Measurements from ENCODE around the gene REPIN1.

The REPIN1 gene

DNA sequence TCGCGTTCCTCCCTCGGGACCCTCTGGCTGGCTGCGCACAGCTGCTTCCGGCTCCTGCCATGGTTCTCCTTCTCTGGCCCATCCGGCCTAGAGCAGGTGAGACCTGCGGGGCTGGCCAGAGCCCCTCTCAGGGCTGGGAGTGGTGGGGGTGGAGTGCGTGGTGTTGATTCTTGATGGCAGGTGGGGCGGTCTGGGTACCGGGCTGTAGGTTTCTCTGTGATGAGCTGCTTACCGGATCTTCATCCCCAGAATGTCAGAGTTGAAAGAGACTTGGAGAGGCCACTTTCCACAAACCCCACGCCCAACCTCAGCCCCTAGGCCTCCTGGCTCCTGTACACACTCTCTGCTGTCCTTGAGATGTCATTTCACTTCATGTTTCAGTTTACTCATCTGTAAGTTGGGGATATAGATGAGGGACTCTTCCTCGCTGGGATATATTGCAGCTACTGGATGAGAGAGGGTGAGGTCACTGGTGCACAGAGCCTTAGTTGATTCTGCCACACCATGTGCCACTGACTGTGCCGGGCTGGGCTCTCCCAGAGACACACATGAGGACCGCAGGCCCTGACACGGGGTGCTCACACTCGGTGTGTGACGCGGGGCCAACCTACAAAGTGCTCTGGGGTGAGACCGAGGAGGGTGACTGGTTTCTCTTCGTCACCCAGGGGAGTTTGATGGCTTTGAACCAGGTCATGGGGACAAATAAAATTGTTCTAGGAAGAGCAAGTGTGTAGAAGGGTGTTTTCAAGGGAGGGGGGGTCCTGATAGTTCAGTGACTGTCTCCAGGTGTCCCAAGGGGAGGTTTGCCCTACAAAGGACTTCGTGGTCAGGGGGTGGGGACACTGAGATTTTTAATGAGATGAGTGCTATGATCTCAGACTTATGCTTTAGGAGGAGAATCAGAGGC is 40.0 kb downstream of the REPIN1 start:
- Histone ChIP-seq H3K27me3 (ENCODE audit: insufficient read depth, low read length, poor library complexity, severe bottlenecking) (no peaks in the 10 kb centered on the region), H2AFZ (ENCODE audit: low read length) (no peak overlapping the region), H3K4me1 (ENCODE audit: insufficient read depth, low read length, poor library complexity, severe bottlenecking) (peaks cover 37% of the 10 kb centered on the region), H3K4me3 (ENCODE audit: low read length, poor library complexity, severe bottlenecking) (no peak overlapping the region), H3K4me2 (ENCODE audit: low read depth, low read length, poor library complexity, severe bottlenecking) (no peak overlapping the region), H4K20me1 (ENCODE audit: insufficient read depth, low read length, poor library complexity, severe bottlenecking) (no peaks in the 10 kb centered on the region), H3K79me2 (ENCODE audit: insufficient read depth, low read length) (no peaks in the 10 kb centered on the region), H3K36me3 (ENCODE audit: insufficient read depth, low read length) (no peaks in the 10 kb centered on the region), H3K9me2 (replicated peaks; ENCODE audit: low read depth, low read length) (no peaks in the 10 kb centered on the region), H3K9ac (ENCODE audit: low read depth, low read length, poor library complexity, severe bottlenecking) (no peak overlapping the region), H3K9me3 (ENCODE audit: insufficient read depth, low read depth, low read length) (no peaks in the 10 kb centered on the region), H3F3A (ENCODE audit: low read depth) (no peaks in the 10 kb centered on the region)
- no peak for TF ChIP-seq EZH2phosphoT487 (IDR thresholded peaks at IDR 0.05; ENCODE audit: borderline replicate concordance)

DNA sequence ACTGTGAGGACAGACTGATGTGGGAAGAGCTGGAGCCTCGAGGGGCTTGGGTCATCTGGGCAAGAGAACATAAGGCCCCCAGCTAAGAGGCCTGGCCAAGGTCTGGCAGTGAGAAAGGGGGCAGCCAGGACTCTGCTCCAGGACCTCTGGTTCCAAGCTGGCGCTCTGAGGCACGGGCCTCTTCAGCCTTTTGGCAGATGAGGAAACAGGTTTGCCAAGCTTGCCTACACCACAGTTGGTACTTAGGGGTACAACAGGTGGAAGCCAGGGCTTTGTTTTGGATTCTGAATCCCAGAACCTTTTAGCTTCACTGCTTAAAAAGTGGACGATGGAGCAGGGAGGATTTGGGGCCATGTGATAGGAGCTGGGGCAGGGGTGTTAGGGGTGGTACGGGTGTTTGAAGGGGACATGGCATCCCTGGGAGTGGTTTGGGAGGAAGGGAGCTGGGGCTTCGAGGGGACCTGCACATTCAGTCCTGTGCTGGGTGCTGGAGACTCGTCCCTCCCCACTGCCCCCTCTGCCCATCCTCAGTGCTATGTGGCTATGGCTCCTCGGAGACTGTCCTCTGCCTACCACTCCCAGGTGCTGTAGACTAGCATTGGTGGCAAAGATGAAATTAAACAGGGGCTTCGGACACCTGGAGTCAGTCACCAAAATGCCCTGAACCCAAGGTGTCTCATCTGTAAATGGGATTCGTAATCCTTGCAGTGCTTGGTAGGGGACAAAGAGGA is 40.8 kb downstream of the REPIN1 start:
- Histone ChIP-seq H3K36me3 (ENCODE audit: insufficient read depth, low read length) (no peaks in the 10 kb centered on the region), H3K27me3 (ENCODE audit: insufficient read depth, low read length, poor library complexity, severe bottlenecking) (no peaks in the 10 kb centered on the region), H3K9me3 (ENCODE audit: insufficient read depth, low read depth, low read length) (no peaks in the 10 kb centered on the region), H2AFZ (ENCODE audit: low read length) (no peak overlapping the region), H3K4me2 (ENCODE audit: low read depth, low read length, poor library complexity, severe bottlenecking) (no peak overlapping the region), H3F3A (ENCODE audit: low read depth) (no peaks in the 10 kb centered on the region), H3K9ac (ENCODE audit: low read depth, low read length, poor library complexity, severe bottlenecking) (no peak overlapping the region), H3K79me2 (ENCODE audit: insufficient read depth, low read length) (no peaks in the 10 kb centered on the region), H3K9me2 (replicated peaks; ENCODE audit: low read depth, low read length) (no peaks in the 10 kb centered on the region), H3K4me1 (ENCODE audit: insufficient read depth, low read length, poor library complexity, severe bottlenecking) (peaks cover 29% of the 10 kb centered on the region), H4K20me1 (ENCODE audit: insufficient read depth, low read length, poor library complexity, severe bottlenecking) (no peaks in the 10 kb centered on the region), H3K4me3 (ENCODE audit: low read length, poor library complexity, severe bottlenecking) (no peak overlapping the region)
- TF ChIP-seq, protein P1, sequence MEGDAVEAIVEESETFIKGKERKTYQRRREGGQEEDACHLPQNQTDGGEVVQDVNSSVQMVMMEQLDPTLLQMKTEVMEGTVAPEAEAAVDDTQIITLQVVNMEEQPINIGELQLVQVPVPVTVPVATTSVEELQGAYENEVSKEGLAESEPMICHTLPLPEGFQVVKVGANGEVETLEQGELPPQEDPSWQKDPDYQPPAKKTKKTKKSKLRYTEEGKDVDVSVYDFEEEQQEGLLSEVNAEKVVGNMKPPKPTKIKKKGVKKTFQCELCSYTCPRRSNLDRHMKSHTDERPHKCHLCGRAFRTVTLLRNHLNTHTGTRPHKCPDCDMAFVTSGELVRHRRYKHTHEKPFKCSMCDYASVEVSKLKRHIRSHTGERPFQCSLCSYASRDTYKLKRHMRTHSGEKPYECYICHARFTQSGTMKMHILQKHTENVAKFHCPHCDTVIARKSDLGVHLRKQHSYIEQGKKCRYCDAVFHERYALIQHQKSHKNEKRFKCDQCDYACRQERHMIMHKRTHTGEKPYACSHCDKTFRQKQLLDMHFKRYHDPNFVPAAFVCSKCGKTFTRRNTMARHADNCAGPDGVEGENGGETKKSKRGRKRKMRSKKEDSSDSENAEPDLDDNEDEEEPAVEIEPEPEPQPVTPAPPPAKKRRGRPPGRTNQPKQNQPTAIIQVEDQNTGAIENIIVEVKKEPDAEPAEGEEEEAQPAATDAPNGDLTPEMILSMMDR (conservative IDR thresholded peaks at IDR 0.05; ENCODE audit: low read length), result no peak
- TF ChIP-seq EZH2phosphoT487 (IDR thresholded peaks at IDR 0.05; ENCODE audit: borderline replicate concordance), result no peak

GRCh38 chr7:150410131-150410530 is 41.5 kb downstream of the REPIN1 start:
- Histone ChIP-seq H3K36me3 (ENCODE audit: insufficient read depth, low read length) (no peaks in the 10 kb centered on the region), H3K4me3 (ENCODE audit: low read length, poor library complexity, severe bottlenecking) (no peak overlapping the region), H3K4me2 (ENCODE audit: low read depth, low read length, poor library complexity, severe bottlenecking) (no peak overlapping the region), H3F3A (ENCODE audit: low read depth) (no peaks in the 10 kb centered on the region), H3K4me1 (ENCODE audit: insufficient read depth, low read length, poor library complexity, severe bottlenecking) (peaks cover 27% of the 10 kb centered on the region), H3K9me3 (ENCODE audit: insufficient read depth, low read depth, low read length) (no peaks in the 10 kb centered on the region), H3K9ac (ENCODE audit: low read depth, low read length, poor library complexity, severe bottlenecking) (no peak overlapping the region), H3K79me2 (ENCODE audit: insufficient read depth, low read length) (no peaks in the 10 kb centered on the region), H4K20me1 (ENCODE audit: insufficient read depth, low read length, poor library complexity, severe bottlenecking) (no peaks in the 10 kb centered on the region), H3K9me2 (replicated peaks; ENCODE audit: low read depth, low read length) (no peaks in the 10 kb centered on the region), H3K27me3 (ENCODE audit: insufficient read depth, low read length, poor library complexity, severe bottlenecking) (no peaks in the 10 kb centered on the region), H2AFZ (ENCODE audit: low read length) (no peak overlapping the region)
- TF ChIP-seq, protein P1 (conservative IDR thresholded peaks at IDR 0.05; ENCODE audit: low read length), result no peak
- TF ChIP-seq EZH2phosphoT487 (IDR thresholded peaks at IDR 0.05; ENCODE audit: borderline replicate concordance), result no peak

Measured in Loucy (cell line).